Measurements from ENCODE around the gene GAGE12J.

- TF ChIP-seq CTCF (IDR thresholded peaks at IDR 0.05) (no peak), POLR2A (IDR thresholded peaks at IDR 0.05) (no peak)
These were observed 44.4 kb upstream of the GAGE12J start for GRCh38 chrX:49277535-49277830.

Measured in testis (tissue), 2 donors.